Measurements from ENCODE around the gene TMEM51. TPM values are rescaled to one million over a fixed set of nuclear protein-coding genes. Genes with fewer than 3 reads are reported as not detected.

TMEM51 gene
- total RNA-seq, 2 experiments from 2014 or later, result not detected

DNA sequence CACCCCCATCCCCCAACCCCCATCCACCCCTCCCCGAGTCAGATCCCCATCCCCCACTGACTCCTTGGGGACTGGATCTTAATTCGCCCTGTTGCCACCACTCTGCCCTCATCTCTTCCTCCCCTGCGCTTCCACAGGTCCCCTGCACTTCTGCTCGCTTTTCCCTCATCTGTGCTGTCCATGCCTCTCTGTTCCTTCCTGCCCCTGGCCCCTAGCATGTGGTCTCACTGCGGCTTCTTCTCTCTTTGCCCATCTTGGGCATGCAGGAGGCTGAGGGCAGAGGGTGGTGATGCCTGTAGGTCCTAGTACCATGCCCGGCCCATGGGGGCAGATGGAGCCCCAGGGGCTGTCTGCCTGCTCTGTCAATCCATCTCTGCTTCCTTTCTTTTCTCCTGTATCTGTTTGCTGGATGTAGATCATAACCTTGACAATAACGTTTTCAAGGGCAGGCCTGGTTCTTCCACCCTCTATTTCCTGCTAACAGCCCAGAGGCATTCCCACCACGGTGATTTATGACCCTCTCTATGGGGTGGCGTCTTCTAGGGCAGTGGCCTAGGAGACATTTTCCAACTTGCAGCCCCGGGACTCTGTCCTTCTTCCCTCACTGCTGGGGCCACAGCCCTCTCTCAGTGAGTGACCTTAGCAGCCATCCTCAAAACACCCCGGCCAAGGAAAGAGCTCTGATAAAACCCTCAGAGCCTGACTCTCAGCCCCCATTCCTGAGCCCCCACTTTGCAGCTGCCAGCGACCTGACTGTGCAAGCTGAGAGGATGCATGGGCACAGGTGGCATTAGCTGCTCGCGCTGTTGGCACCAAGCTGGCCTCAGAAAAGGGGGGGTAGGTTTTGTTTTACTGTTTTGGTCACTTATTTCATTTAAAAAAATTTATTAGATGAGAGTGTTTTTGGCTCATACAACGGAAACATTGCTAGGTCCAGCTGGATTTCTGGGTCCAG is 33.9 kb downstream of the TMEM51 start:
- H3K27ac Mint-ChIP-seq, result no peak overlapping the region
- intact Hi-C loops (cut with micrococcal nuclease), result no loop called here
- no peaks in the 10 kb centered on the region for H3K9me3 Mint-ChIP-seq
- no peak overlapping the region for H3K4me3 Mint-ChIP-seq
- peaks cover 17% of the 10 kb centered on the region for H3K27me3 Mint-ChIP-seq
- H3K36me3 Mint-ChIP-seq (ENCODE audit: low read depth), result no peaks in the 10 kb centered on the region
- no peak for DNase-seq
- ATAC-seq, result no peak
- TF ChIP-seq, protein P1, sequence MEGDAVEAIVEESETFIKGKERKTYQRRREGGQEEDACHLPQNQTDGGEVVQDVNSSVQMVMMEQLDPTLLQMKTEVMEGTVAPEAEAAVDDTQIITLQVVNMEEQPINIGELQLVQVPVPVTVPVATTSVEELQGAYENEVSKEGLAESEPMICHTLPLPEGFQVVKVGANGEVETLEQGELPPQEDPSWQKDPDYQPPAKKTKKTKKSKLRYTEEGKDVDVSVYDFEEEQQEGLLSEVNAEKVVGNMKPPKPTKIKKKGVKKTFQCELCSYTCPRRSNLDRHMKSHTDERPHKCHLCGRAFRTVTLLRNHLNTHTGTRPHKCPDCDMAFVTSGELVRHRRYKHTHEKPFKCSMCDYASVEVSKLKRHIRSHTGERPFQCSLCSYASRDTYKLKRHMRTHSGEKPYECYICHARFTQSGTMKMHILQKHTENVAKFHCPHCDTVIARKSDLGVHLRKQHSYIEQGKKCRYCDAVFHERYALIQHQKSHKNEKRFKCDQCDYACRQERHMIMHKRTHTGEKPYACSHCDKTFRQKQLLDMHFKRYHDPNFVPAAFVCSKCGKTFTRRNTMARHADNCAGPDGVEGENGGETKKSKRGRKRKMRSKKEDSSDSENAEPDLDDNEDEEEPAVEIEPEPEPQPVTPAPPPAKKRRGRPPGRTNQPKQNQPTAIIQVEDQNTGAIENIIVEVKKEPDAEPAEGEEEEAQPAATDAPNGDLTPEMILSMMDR (IDR thresholded peaks at IDR 0.05), result no peak
- H3K4me1 Mint-ChIP-seq (ENCODE audit: low read depth), result no peaks in the 10 kb centered on the region
- ChIA-PET CTCF (interaction anchor here (0.9 kb wide), 1 partner anchor 118 kb away, joined by 3 read pairs; no protein-coding TSS in a partner anchor), POLR2A (no interaction called here)

DNA sequence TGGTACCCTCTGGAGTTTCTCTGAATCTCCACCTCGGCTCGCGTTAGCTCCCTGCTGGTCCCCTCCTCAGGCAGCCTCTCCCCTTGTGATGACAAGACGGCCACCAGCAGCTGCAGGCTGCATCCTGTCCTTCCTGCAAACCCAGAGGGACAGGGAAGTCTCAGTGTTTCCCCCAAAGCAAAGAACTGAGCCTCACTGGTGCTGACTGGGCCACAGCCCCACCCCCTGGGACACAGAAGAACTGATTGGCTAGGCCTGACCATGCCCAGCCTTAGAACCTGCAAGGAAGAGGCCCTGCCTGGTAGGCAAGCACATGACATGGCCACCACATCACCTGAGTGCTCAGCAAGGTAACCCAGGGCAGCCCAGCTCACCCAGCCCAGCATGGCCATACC is 34.6 kb downstream of the TMEM51 start:
- CTCF ChIA-PET, result interaction anchor here (0.9 kb wide), 1 partner anchor 117 kb away, joined by 3 read pairs; no protein-coding TSS in a partner anchor
- H3K36me3 Mint-ChIP-seq (ENCODE audit: low read depth), result no peaks in the 10 kb centered on the region
- DNase-seq, result no peak
- H3K4me3 Mint-ChIP-seq, result no peak overlapping the region
- no peak overlapping the region for H3K27ac Mint-ChIP-seq
- no peaks in the 10 kb centered on the region for H3K9me3 Mint-ChIP-seq
- ATAC-seq, result no peak
- no peaks in the 10 kb centered on the region for H3K4me1 Mint-ChIP-seq (ENCODE audit: low read depth)
- intact Hi-C loops (cut with micrococcal nuclease), result no loop called here
- POLR2A ChIA-PET, result no interaction called here
- H3K27me3 Mint-ChIP-seq, result peaks cover 15% of the 10 kb centered on the region
- TF ChIP-seq, protein P1 (IDR thresholded peaks at IDR 0.05), result no peak

DNA sequence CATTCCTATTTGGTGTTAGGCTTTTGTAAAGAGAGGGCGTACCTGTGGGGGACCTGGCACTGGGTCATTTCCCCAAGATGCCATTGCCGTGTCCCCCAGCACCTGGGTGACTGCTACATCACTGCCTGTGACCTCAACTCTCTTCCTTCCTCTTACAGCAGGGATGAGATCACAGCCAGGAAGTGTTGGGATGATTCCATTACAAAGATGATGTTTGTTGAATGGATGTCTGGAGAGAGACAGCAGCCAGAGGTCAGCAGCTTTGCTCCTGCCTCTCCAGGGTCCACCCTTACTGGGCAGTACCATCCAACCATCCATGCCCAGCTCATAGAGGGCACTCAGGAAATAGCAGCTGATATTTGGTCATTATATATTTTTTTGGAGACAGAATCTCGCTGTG is 35.1 kb downstream of the TMEM51 start:
- Mint-ChIP-seq H3K27ac (no peak overlapping the region), H3K9me3 (no peaks in the 10 kb centered on the region), H3K27me3 (peaks cover 9% of the 10 kb centered on the region), H3K4me3 (no peak overlapping the region), H3K4me1 (ENCODE audit: low read depth) (no peaks in the 10 kb centered on the region), H3K36me3 (ENCODE audit: low read depth) (no peaks in the 10 kb centered on the region)
- intact Hi-C loops (cut with micrococcal nuclease), result no loop called here
- ATAC-seq (no peak), DNase-seq (no peak)
- ChIA-PET CTCF (no interaction called here), POLR2A (no interaction called here)
- TF ChIP-seq, protein P1 (IDR thresholded peaks at IDR 0.05), result no peak

DNA sequence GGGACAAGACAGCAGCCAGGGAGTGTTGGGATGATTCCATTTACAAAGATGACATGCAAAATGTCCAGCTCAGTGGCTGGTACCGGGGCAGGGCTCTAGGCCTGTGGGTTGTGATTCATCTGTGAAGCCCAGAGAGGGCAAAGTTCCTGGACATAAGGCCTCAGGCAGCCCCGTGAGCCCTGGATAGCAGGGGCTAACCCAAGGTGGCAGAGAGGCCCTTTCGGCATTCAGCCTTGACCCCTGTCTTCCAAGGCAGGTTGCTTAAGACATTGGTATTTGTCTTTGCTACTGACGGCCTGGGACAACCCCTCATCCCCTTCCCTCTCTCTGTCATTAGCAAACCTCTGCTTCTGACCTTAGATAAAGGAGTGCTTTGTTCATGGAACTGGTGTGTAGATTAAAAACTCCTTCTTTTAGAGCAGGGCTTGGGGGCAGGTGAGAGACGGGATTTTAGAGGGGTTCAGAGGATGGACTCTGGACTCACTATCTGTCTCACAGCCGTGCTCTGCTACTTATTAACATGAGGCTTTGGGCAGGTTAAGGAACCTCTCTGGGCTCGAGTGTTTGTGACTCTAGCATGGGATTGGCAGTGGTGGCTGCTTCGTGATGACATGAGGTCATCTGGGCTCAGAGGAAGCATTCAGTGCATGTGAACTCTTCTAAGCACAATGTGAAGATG is 36.3 kb downstream of the TMEM51 start:
- DNase-seq (no peak), ATAC-seq (no peak)
- Mint-ChIP-seq H3K9me3 (no peaks in the 10 kb centered on the region), H3K4me3 (no peak overlapping the region), H3K4me1 (ENCODE audit: low read depth) (no peaks in the 10 kb centered on the region), H3K27ac (no peak overlapping the region), H3K36me3 (ENCODE audit: low read depth) (no peaks in the 10 kb centered on the region), H3K27me3 (peaks cover 9% of the 10 kb centered on the region)
- intact Hi-C loops (cut with micrococcal nuclease), result no loop called here
- TF ChIP-seq, protein P1 (IDR thresholded peaks at IDR 0.05), result no peak
- ChIA-PET CTCF (no interaction called here), POLR2A (interaction anchor here (0.6 kb wide), 1 partner anchor 89 kb away, joined by 3 read pairs; no protein-coding TSS in a partner anchor)

DNA sequence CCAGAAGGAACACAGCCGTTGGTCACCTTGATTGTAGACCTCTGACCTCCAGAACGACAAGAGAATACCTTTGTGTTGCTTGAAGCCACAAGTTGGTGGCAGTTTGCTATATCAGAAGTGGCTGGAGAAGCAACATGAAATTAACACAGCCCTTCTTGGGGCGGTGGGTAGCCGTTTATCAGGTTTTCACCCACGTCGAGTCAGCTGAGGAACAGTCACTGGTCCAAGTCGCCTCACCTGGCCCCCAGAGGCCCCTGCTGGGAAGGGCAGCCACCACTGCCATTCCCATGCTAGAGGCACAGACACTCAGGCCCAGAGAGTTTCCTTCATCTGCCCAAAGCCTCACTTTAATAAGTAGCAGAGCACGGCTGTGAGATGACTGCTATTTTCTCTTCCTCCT is 37.7 kb downstream of the TMEM51 start:
- no peaks in the 10 kb centered on the region for H3K4me1 Mint-ChIP-seq (ENCODE audit: low read depth)
- DNase-seq (no peak), ATAC-seq (no peak)
- TF ChIP-seq, protein P1 (IDR thresholded peaks at IDR 0.05), result no peak
- no peak overlapping the region for H3K27ac Mint-ChIP-seq
- H3K4me3 Mint-ChIP-seq, result no peak overlapping the region
- ChIA-PET CTCF (no interaction called here), POLR2A (no interaction called here)
- peaks cover 7% of the 10 kb centered on the region for H3K27me3 Mint-ChIP-seq
- H3K36me3 Mint-ChIP-seq (ENCODE audit: low read depth), result no peaks in the 10 kb centered on the region
- no peaks in the 10 kb centered on the region for H3K9me3 Mint-ChIP-seq
- intact Hi-C loops (cut with micrococcal nuclease), result no loop called here
